ENCODE data around the gene ROCK1.

DNA sequence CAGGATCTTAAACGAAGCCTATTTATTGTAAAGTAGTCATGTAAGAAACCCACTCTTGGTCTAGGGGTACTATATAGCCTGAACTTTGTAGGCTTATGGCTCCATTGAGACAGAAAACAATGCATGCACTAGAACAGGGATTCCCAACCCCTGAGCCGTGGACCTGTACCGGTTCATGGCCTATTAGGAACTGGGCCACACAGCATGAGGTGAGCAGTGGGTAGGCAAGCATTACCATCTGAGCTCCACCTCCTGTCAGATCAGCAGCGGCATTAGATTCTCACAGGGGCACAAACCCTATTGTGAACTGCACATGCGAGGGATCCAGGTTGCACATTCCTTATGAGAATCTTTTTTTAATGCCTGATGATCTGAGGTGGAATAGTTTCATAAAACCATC lies 59.2 kb downstream of the ROCK1 start:
- TF ChIP-seq, protein P1, sequence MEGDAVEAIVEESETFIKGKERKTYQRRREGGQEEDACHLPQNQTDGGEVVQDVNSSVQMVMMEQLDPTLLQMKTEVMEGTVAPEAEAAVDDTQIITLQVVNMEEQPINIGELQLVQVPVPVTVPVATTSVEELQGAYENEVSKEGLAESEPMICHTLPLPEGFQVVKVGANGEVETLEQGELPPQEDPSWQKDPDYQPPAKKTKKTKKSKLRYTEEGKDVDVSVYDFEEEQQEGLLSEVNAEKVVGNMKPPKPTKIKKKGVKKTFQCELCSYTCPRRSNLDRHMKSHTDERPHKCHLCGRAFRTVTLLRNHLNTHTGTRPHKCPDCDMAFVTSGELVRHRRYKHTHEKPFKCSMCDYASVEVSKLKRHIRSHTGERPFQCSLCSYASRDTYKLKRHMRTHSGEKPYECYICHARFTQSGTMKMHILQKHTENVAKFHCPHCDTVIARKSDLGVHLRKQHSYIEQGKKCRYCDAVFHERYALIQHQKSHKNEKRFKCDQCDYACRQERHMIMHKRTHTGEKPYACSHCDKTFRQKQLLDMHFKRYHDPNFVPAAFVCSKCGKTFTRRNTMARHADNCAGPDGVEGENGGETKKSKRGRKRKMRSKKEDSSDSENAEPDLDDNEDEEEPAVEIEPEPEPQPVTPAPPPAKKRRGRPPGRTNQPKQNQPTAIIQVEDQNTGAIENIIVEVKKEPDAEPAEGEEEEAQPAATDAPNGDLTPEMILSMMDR (IDR thresholded peaks at IDR 0.05), result no peak
- TF ChIP-seq POLR2A (IDR thresholded peaks at IDR 0.05), result no peak
